ENCODE data around the gene C10orf71.

The C10orf71 gene

DNA sequence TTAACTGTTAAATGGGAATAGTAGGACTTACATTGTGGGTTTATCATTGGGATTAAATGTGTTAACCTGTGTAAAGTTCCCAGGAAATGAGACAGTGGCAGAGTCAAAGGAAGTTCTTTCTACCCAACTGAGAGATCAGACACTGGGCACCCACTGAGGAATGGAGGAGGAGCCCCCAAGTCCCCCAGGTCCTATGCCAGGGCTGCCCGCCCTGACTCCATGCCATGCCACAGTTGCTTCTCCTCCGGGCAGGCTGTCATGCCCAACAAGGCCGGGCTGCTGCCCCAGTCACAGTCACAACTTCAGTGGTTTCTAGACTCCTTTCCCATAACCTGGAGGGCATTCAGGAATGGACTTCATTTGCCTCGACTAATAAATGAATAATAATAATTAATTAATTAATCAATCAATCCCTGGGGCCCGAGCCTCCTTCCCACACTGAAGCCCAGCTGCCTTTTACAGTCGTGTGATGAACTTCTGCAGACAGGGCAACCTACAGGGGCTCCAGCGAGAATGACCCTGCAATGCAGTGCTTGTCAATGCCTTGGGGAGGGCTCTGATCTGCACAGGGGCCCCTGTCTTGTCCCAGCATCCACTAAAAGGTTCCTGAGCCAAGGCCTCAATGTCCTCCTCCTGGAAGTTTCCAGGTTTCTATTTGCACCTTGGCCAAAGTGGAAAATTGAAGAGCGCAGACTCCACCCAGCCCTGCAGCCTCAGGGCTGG is 64.5 kb downstream of the C10orf71 start:
- DNase-seq (ENCODE audit: low read depth, low spot score): no peak
- TF ChIP-seq, protein P1, sequence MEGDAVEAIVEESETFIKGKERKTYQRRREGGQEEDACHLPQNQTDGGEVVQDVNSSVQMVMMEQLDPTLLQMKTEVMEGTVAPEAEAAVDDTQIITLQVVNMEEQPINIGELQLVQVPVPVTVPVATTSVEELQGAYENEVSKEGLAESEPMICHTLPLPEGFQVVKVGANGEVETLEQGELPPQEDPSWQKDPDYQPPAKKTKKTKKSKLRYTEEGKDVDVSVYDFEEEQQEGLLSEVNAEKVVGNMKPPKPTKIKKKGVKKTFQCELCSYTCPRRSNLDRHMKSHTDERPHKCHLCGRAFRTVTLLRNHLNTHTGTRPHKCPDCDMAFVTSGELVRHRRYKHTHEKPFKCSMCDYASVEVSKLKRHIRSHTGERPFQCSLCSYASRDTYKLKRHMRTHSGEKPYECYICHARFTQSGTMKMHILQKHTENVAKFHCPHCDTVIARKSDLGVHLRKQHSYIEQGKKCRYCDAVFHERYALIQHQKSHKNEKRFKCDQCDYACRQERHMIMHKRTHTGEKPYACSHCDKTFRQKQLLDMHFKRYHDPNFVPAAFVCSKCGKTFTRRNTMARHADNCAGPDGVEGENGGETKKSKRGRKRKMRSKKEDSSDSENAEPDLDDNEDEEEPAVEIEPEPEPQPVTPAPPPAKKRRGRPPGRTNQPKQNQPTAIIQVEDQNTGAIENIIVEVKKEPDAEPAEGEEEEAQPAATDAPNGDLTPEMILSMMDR (IDR thresholded peaks at IDR 0.05; ENCODE audit: insufficient read depth, low read length, missing control alignments): no peak
- CTCF ChIA-PET: no interaction called here
- POLR2A ChIA-PET: no interaction called here
- no peak overlapping the region for H3K4me3 ChIP-seq (ENCODE audit: low read depth, low read length)

DNA sequence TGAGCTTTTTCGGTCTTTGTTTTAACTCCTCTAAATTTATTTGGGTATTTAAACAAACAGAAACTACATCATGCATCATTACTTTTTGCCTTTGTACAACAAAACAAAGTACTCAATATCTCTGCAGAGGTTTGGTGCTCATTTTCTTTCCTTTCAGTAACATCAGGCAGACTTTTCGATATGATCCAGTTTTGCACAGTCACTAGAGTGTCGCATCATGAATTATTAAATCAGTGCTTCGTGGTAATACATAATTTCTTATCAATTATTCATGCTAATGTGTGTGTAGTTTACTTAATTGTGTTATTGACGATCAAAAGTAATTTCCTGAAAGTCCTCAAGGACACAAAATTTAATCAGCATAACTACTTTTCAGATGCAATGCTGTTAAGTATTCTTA is 65.1 kb downstream of the C10orf71 start:
- no peak overlapping the region for H3K4me3 ChIP-seq (ENCODE audit: low read depth, low read length)
- TF ChIP-seq, protein P1 (IDR thresholded peaks at IDR 0.05; ENCODE audit: insufficient read depth, low read length, missing control alignments): no peak
- no peak for DNase-seq (ENCODE audit: low read depth, low spot score)
- CTCF ChIA-PET: no interaction called here
- POLR2A ChIA-PET: no interaction called here

GRCh38 chr10:49364747-49365146 is 65.8 kb downstream of the C10orf71 start:
- CTCF ChIA-PET: interaction anchor here (0.8 kb wide), 1 partner anchor 44 kb away, joined by 3 read pairs; no protein-coding TSS in a partner anchor
- no peak for DNase-seq (ENCODE audit: low read depth, low spot score)
- POLR2A ChIA-PET: no interaction called here
- no peak overlapping the region for H3K4me3 ChIP-seq (ENCODE audit: low read depth, low read length)
- TF ChIP-seq, protein P1 (IDR thresholded peaks at IDR 0.05; ENCODE audit: insufficient read depth, low read length, missing control alignments): no peak

GRCh38 chr10:49365275-49365674 is 66.3 kb downstream of the C10orf71 start:
- CTCF ChIA-PET: interaction anchor here (0.8 kb wide), 1 partner anchor 43 kb away, joined by 3 read pairs; no protein-coding TSS in a partner anchor
- no peak for DNase-seq (ENCODE audit: low read depth, low spot score)
- no peak overlapping the region for H3K4me3 ChIP-seq (ENCODE audit: low read depth, low read length)
- POLR2A ChIA-PET: no interaction called here
- TF ChIP-seq, protein P1 (IDR thresholded peaks at IDR 0.05; ENCODE audit: insufficient read depth, low read length, missing control alignments): no peak

- TF ChIP-seq, protein P1 (IDR thresholded peaks at IDR 0.05; ENCODE audit: insufficient read depth, low read length, missing control alignments): no peak
- no peak for DNase-seq (ENCODE audit: low read depth, low spot score)
- ChIA-PET CTCF (no interaction called here), POLR2A (no interaction called here)
- H3K4me3 ChIP-seq (ENCODE audit: low read depth, low read length): no peak overlapping the region
These were observed 66.9 kb downstream of the C10orf71 start for GRCh38 chr10:49365675-49366415.

DNA sequence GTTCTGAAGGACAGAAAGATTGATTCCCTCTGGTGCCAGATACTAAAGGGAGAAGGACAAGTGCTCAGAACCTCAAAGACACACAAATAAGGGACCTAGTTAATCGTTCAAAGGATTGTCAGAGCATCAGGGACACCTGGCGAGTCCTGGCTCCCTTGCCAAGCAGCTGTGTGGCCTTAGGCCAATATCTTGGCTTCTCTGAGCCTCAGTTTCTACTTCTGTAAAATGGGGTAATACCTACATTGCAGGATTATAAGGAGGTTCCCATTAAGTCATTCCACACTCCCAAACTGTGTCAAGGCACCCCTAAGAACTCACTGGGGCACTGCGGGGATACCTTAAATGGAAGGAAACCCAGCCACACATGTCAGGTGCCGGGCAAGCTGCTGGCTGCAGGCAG is 67.5 kb downstream of the C10orf71 start:
- TF ChIP-seq, protein P1 (IDR thresholded peaks at IDR 0.05; ENCODE audit: insufficient read depth, low read length, missing control alignments): no peak
- H3K4me3 ChIP-seq (ENCODE audit: low read depth, low read length): no peak overlapping the region
- ChIA-PET POLR2A (no interaction called here), CTCF (no interaction called here)
- no peak for DNase-seq (ENCODE audit: low read depth, low spot score)

Data from AG04449 (cell line).